ENCODE measurements around the gene NBPF10.
"Not testable (repeated sequence)": the region's sequence is repeated elsewhere in the genome, so short reads cannot be mapped to it uniquely, and the experiment has no call there.

DNA sequence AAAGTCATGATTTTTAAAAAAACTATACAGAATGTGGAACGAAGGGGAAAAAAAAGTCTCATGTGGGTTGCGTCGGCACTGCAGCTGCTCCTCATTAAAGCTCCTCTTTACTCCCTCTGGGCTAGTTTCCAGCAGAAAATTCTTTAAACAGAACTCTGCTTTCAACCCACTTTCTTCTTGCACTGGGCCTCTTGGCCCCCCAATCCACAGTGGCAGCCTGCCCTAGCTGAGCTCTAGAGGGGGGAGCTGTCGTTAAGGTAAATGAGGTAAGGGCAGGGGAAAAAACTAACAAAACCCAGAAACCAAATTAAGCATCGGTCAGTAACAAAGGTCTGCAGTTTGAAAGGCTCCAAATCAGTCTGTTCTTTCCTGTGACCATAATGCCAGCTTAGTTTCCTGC, 29.9 kb upstream of the NBPF10 start:
- TF ChIP-seq, protein P1, sequence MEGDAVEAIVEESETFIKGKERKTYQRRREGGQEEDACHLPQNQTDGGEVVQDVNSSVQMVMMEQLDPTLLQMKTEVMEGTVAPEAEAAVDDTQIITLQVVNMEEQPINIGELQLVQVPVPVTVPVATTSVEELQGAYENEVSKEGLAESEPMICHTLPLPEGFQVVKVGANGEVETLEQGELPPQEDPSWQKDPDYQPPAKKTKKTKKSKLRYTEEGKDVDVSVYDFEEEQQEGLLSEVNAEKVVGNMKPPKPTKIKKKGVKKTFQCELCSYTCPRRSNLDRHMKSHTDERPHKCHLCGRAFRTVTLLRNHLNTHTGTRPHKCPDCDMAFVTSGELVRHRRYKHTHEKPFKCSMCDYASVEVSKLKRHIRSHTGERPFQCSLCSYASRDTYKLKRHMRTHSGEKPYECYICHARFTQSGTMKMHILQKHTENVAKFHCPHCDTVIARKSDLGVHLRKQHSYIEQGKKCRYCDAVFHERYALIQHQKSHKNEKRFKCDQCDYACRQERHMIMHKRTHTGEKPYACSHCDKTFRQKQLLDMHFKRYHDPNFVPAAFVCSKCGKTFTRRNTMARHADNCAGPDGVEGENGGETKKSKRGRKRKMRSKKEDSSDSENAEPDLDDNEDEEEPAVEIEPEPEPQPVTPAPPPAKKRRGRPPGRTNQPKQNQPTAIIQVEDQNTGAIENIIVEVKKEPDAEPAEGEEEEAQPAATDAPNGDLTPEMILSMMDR (IDR thresholded peaks at IDR 0.05) = not testable (repeated sequence)
- not testable (repeated sequence) for TF ChIP-seq POLR2A (IDR thresholded peaks at IDR 0.05)
